Measurements from ENCODE around the gene C10orf62.
"Not testable (repeated sequence)": the region's sequence is repeated elsewhere in the genome, so short reads cannot be mapped to it uniquely, and the experiment has no call there.

The C10orf62 gene

GRCh38 chr10:97562329-97562728 lies 27.2 kb upstream of the C10orf62 start:
- not testable (repeated sequence) for H3K4me3 ChIP-seq; DNase-seq (ENCODE audit: low spot score); H3K27ac ChIP-seq

GRCh38 chr10:97563337-97563736 lies 26.2 kb upstream of the C10orf62 start:
- Histone ChIP-seq H3K27ac (no peak overlapping the region), H3K4me3 (no peak overlapping the region)
- TF ChIP-seq CTCF (IDR thresholded peaks at IDR 0.05): no peak
- DNase-seq (ENCODE audit: low spot score): no peak

- no peak for TF ChIP-seq CTCF (IDR thresholded peaks at IDR 0.05)
- H3K4me3 ChIP-seq: no peak overlapping the region
- DNase-seq (ENCODE audit: low spot score): no peak
- no peak overlapping the region for H3K27ac ChIP-seq
Observed at GRCh38 chr10:97564776-97565175, 24.7 kb upstream of the C10orf62 start.

- no peak for DNase-seq (ENCODE audit: low spot score)
- no peak for TF ChIP-seq CTCF (IDR thresholded peaks at IDR 0.05)
- Histone ChIP-seq H3K4me3 (no peak overlapping the region), H3K27ac (no peak overlapping the region)
Observed at GRCh38 chr10:97566336-97566996, 23.1 kb upstream of the C10orf62 start.

GRCh38 chr10:97567891-97568290 lies 21.6 kb upstream of the C10orf62 start:
- Histone ChIP-seq H3K27ac (no peak overlapping the region), H3K4me3 (no peak overlapping the region)
- DNase-seq (ENCODE audit: low spot score): no peak
- TF ChIP-seq CTCF (IDR thresholded peaks at IDR 0.05): no peak

- Histone ChIP-seq H3K27ac (no peak overlapping the region), H3K4me3 (no peak overlapping the region)
- no peak for DNase-seq (ENCODE audit: low spot score)
- TF ChIP-seq CTCF (IDR thresholded peaks at IDR 0.05): no peak
Observed at GRCh38 chr10:97570146-97570788, 19.3 kb upstream of the C10orf62 start.

- no peak overlapping the region for H3K27ac ChIP-seq
- H3K4me3 ChIP-seq: no peak overlapping the region
- no peak for TF ChIP-seq CTCF (IDR thresholded peaks at IDR 0.05)
- no peak for DNase-seq (ENCODE audit: low spot score)
Observed at GRCh38 chr10:97570789-97571471, 18.6 kb upstream of the C10orf62 start.

All from coronary artery (tissue), 2 donors.